ENCODE data around the gene CAB39. TPM values are rescaled to one million over a fixed set of nuclear protein-coding genes. Genes with fewer than 3 reads are reported as not detected.

The CAB39 gene
- total and polyA plus RNA-seq, 2 donors (not counting 1 experiment from before 2014, with no cell fraction given), result 21.7 to 75.7 TPM

DNA sequence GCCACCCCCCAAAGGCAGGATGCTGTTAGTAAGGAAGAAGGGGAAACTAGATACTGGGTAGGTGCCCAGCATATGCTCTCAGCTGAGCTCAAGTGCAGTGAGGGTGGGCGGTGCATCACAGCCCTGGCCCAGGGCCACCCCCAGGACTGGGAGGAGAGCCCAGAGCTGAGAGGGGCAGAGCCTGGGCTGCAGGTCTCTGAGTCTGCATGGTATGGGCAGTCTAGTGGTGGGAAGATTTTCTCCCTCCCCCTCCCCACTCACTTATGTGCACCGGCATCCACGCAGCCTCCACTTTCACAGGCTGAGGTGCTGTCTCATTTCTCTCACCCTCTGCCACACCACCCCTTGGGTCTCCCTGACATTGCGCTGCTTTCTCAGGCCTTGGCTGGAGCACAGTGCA lies 48.5 kb upstream of the CAB39 start:
- ATAC-seq (ENCODE audit: low read depth), result no peak
- no peak overlapping the region for H3K4me3 Mint-ChIP-seq

GRCh38 chr2:230664844-230665243 lies 47.8 kb upstream of the CAB39 start:
- Histone ChIP-seq H3K4me3 (ENCODE audit: control extremely low read depth in 1 of 5, extremely low read depth in 1 of 5, insufficient read depth in 1 of 5, low read depth in 2 of 5, low read length in 4 of 5) (no peak overlapping the region), H4K20me1 (ENCODE audit: control insufficient read depth, insufficient read depth, low read length, poor library complexity, severe bottlenecking) (no peaks in the 10 kb centered on the region), H2AFZ (ENCODE audit: insufficient read depth, low read depth, low read length, poor library complexity, severe bottlenecking) (peak overlapping the region; percentile 49), H3K9ac (ENCODE audit: low read length) (no peak overlapping the region), H3K27me3 (replicated peaks in 1 of 4; ENCODE audit: control extremely low read depth in 1 of 4, control insufficient read depth in 3 of 4, insufficient read depth in 4 of 4, low read length in 3 of 4) (no peaks in the 10 kb centered on the region), H3K79me2 (ENCODE audit: control insufficient read depth, insufficient read depth, low read length) (no peaks in the 10 kb centered on the region), H3K27ac (ENCODE audit: low read length in 2 of 2) (no peak overlapping the region), H3K9me3 (ENCODE audit: control extremely low read depth in 1 of 3, control insufficient read depth in 2 of 3, insufficient read depth in 1 of 3, low read length in 2 of 3) (no peaks in the 10 kb centered on the region), H3K36me3 (replicated peaks in 1 of 2; ENCODE audit: control extremely low read depth in 1 of 2, control insufficient read depth in 1 of 2, extremely low read depth in 1 of 2, insufficient read depth in 2 of 2, low read length in 1 of 2) (no peaks in the 10 kb centered on the region), H3K4me2 (replicated peaks; ENCODE audit: low read depth, low read length, poor library complexity, severe bottlenecking) (no peak overlapping the region), H3K4me1 (ENCODE audit: control insufficient read depth in 2 of 2, insufficient read depth in 2 of 2, low read length in 2 of 2) (peaks cover 66 to 90% of the 10 kb centered on the region in 2 donors)
- POLR2A ChIA-PET, result no interaction called here
- intact Hi-C loops (cut with micrococcal nuclease), result loop anchor here (5.0 kb wide), 1 partner anchor 47 kb away; the partner anchor contains the start of gene CAB39
- ATAC-seq (ENCODE audit: low read depth) (no peak), DNase-seq (no peak)
- Mint-ChIP-seq H3K4me3 (peak overlapping the region; percentile 8), H3K27me3 (no peaks in the 10 kb centered on the region), H3K27ac (peak overlapping the region; percentile 67), H3K9me3 (ENCODE audit: insufficient read depth) (no peaks in the 10 kb centered on the region), H3K4me1 (peaks cover 85% of the 10 kb centered on the region)
- CTCF ChIA-PET, result interaction anchor here (0.5 kb wide), 1 partner anchor 161 kb away, joined by 5 read pairs; no protein-coding TSS in a partner anchor
- 91% methylated on average over 7 of the region's 7 CpGs for WGBS (ENCODE audit: insufficient coverage)
- TF ChIP-seq, protein P1, sequence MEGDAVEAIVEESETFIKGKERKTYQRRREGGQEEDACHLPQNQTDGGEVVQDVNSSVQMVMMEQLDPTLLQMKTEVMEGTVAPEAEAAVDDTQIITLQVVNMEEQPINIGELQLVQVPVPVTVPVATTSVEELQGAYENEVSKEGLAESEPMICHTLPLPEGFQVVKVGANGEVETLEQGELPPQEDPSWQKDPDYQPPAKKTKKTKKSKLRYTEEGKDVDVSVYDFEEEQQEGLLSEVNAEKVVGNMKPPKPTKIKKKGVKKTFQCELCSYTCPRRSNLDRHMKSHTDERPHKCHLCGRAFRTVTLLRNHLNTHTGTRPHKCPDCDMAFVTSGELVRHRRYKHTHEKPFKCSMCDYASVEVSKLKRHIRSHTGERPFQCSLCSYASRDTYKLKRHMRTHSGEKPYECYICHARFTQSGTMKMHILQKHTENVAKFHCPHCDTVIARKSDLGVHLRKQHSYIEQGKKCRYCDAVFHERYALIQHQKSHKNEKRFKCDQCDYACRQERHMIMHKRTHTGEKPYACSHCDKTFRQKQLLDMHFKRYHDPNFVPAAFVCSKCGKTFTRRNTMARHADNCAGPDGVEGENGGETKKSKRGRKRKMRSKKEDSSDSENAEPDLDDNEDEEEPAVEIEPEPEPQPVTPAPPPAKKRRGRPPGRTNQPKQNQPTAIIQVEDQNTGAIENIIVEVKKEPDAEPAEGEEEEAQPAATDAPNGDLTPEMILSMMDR (IDR thresholded peaks at IDR 0.05), result no peak
- TF ChIP-seq EZH2 (IDR thresholded peaks at IDR 0.05; ENCODE audit: borderline replicate concordance, insufficient read depth, low read depth, low read length, poor library complexity, severe bottlenecking), result no peak

More for the DNA sequence above, 48.5 kb upstream of the CAB39 start:
- peak overlapping the region; percentile 24 for H3K4me2 ChIP-seq (replicated peaks; ENCODE audit: low read depth, low read length, poor library complexity, severe bottlenecking)
- peak overlapping the region; percentile 19 for H2AFZ ChIP-seq (ENCODE audit: insufficient read depth, low read depth, low read length, poor library complexity, severe bottlenecking)
- intact Hi-C loops (cut with micrococcal nuclease), result loop anchor here (5.0 kb wide), 1 partner anchor 48 kb away; the partner anchor contains the start of gene CAB39
- no peak overlapping the region for H3K27ac ChIP-seq (ENCODE audit: low read length in 2 of 2)
- CTCF ChIA-PET, result no interaction called here
- POLR2A ChIA-PET, result no interaction called here
- no CpG with 5 or more reads among the region's 4 CpGs for WGBS (ENCODE audit: insufficient coverage)
- no peaks in the 10 kb centered on the region for H3K27me3 ChIP-seq (replicated peaks in 1 of 4; ENCODE audit: control extremely low read depth in 1 of 4, control insufficient read depth in 3 of 4, insufficient read depth in 4 of 4, low read length in 3 of 4)
- no peaks in the 10 kb centered on the region for H3K27me3 Mint-ChIP-seq
- H3K36me3 ChIP-seq (replicated peaks in 1 of 2; ENCODE audit: control extremely low read depth in 1 of 2, control insufficient read depth in 1 of 2, extremely low read depth in 1 of 2, insufficient read depth in 2 of 2, low read length in 1 of 2), result no peaks in the 10 kb centered on the region
- no peaks in the 10 kb centered on the region for H3K79me2 ChIP-seq (ENCODE audit: control insufficient read depth, insufficient read depth, low read length)
- no peaks in the 10 kb centered on the region for H3K9me3 ChIP-seq (ENCODE audit: control extremely low read depth in 1 of 3, control insufficient read depth in 2 of 3, insufficient read depth in 1 of 3, low read length in 2 of 3)
- no peaks in the 10 kb centered on the region for H3K9me3 Mint-ChIP-seq (ENCODE audit: insufficient read depth)
- no peak overlapping the region for H3K4me3 ChIP-seq (ENCODE audit: control extremely low read depth in 1 of 5, extremely low read depth in 1 of 5, insufficient read depth in 1 of 5, low read depth in 2 of 5, low read length in 4 of 5)
- H3K4me1 ChIP-seq (ENCODE audit: control insufficient read depth in 2 of 2, insufficient read depth in 2 of 2, low read length in 2 of 2), result peaks cover 69 to 91% of the 10 kb centered on the region in 2 donors
- DNase-seq, result no peak
- TF ChIP-seq, protein P1 (IDR thresholded peaks at IDR 0.05), result no peak
- no peak for TF ChIP-seq EZH2 (IDR thresholded peaks at IDR 0.05; ENCODE audit: borderline replicate concordance, insufficient read depth, low read depth, low read length, poor library complexity, severe bottlenecking)
- H3K4me1 Mint-ChIP-seq, result peaks cover 86% of the 10 kb centered on the region
- no peaks in the 10 kb centered on the region for H4K20me1 ChIP-seq (ENCODE audit: control insufficient read depth, insufficient read depth, low read length, poor library complexity, severe bottlenecking)
- H3K9ac ChIP-seq (ENCODE audit: low read length), result no peak overlapping the region
- H3K27ac Mint-ChIP-seq, result peak overlapping the region; percentile 32

Data from B cell (primary cell).